ENCODE data around the gene MRGPRF. TPM values are rescaled to one million over a fixed set of nuclear protein-coding genes. Genes with fewer than 3 reads are reported as not detected.

Gene MRGPRF
- total RNA-seq, 2 experiments from 2014 or later = not detected

- peaks cover 44% of the 10 kb centered on the region for H3K4me1 ChIP-seq (ENCODE audit: insufficient read depth, low read length)
- intact Hi-C loops (cut with DNase I, micrococcal nuclease) = loop anchor here in 1 of 2 experiments (10.0 kb wide), 1 partner anchor 1153 kb away; the partner anchor contains the start of gene FADD
- POLR2A ChIA-PET = no interaction called here
- Mint-ChIP-seq H3K4me3 (peak overlapping the region; percentile 86), H3K4me1 (ENCODE audit: low read depth) (peaks cover 30% of the 10 kb centered on the region), H3K9me3 (no peaks in the 10 kb centered on the region), H3K27me3 (no peaks in the 10 kb centered on the region), H3K36me3 (ENCODE audit: low read depth) (peaks cover 7% of the 10 kb centered on the region), H3K27ac (peak overlapping the region; percentile 85)
- H3K27me3 ChIP-seq (ENCODE audit: control insufficient read depth in 1 of 2, insufficient read depth in 2 of 2, low read length in 2 of 2) = no peaks in the 10 kb centered on the region
- no peak overlapping the region for H3K27ac ChIP-seq (ENCODE audit: low read depth in 1 of 2, low read length in 2 of 2)
- no peak overlapping the region for H3K4me3 ChIP-seq (ENCODE audit: low read length)
- CTCF ChIA-PET = no interaction called here
- DNase-seq (no peak), ATAC-seq (ENCODE audit: poor library complexity) (no peak)
- no peaks in the 10 kb centered on the region for H3K9me3 ChIP-seq (ENCODE audit: control insufficient read depth in 1 of 2, insufficient read depth in 1 of 2, low read length in 2 of 2)
- peaks cover 4% of the 10 kb centered on the region for H3K36me3 ChIP-seq (ENCODE audit: insufficient read depth, low read length)
- TF ChIP-seq, protein P1, sequence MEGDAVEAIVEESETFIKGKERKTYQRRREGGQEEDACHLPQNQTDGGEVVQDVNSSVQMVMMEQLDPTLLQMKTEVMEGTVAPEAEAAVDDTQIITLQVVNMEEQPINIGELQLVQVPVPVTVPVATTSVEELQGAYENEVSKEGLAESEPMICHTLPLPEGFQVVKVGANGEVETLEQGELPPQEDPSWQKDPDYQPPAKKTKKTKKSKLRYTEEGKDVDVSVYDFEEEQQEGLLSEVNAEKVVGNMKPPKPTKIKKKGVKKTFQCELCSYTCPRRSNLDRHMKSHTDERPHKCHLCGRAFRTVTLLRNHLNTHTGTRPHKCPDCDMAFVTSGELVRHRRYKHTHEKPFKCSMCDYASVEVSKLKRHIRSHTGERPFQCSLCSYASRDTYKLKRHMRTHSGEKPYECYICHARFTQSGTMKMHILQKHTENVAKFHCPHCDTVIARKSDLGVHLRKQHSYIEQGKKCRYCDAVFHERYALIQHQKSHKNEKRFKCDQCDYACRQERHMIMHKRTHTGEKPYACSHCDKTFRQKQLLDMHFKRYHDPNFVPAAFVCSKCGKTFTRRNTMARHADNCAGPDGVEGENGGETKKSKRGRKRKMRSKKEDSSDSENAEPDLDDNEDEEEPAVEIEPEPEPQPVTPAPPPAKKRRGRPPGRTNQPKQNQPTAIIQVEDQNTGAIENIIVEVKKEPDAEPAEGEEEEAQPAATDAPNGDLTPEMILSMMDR (IDR thresholded peaks at IDR 0.05) = no peak
Observed at GRCh38 chr11:69051381-69052342, 38.6 kb upstream of the MRGPRF start.

GRCh38 chr11:69050592-69051380 is 37.7 kb upstream of the MRGPRF start:
- ChIA-PET CTCF (no interaction called here), POLR2A (no interaction called here)
- H3K9me3 ChIP-seq (ENCODE audit: control insufficient read depth in 1 of 2, insufficient read depth in 1 of 2, low read length in 2 of 2) = no peaks in the 10 kb centered on the region
- H3K4me1 Mint-ChIP-seq (ENCODE audit: low read depth) = peaks cover 30% of the 10 kb centered on the region
- H3K27me3 Mint-ChIP-seq = no peaks in the 10 kb centered on the region
- peak overlapping the region; percentile 86 for H3K4me3 Mint-ChIP-seq
- ATAC-seq (ENCODE audit: poor library complexity) (no peak), DNase-seq (no peak)
- no peaks in the 10 kb centered on the region for H3K9me3 Mint-ChIP-seq
- peak overlapping the region; percentile 85 for H3K27ac Mint-ChIP-seq
- H3K27ac ChIP-seq (ENCODE audit: low read depth in 1 of 2, low read length in 2 of 2) = no peak overlapping the region
- H3K36me3 ChIP-seq (ENCODE audit: insufficient read depth, low read length) = peaks cover 3% of the 10 kb centered on the region
- TF ChIP-seq, protein P1 (IDR thresholded peaks at IDR 0.05) = no peak
- H3K4me3 ChIP-seq (ENCODE audit: low read length) = no peak overlapping the region
- intact Hi-C loops (cut with DNase I, micrococcal nuclease) = loop anchor here in 1 of 2 experiments (10.0 kb wide), 1 partner anchor 1154 kb away; the partner anchor contains the start of gene FADD
- H3K4me1 ChIP-seq (ENCODE audit: insufficient read depth, low read length) = peaks cover 41% of the 10 kb centered on the region
- H3K36me3 Mint-ChIP-seq (ENCODE audit: low read depth) = peaks cover 7% of the 10 kb centered on the region
- H3K27me3 ChIP-seq (ENCODE audit: control insufficient read depth in 1 of 2, insufficient read depth in 2 of 2, low read length in 2 of 2) = no peaks in the 10 kb centered on the region

- Mint-ChIP-seq H3K36me3 (ENCODE audit: low read depth) (peaks cover 3% of the 10 kb centered on the region), H3K4me3 (peak overlapping the region; percentile 86), H3K27ac (peak overlapping the region; percentile 85), H3K9me3 (no peaks in the 10 kb centered on the region), H3K27me3 (no peaks in the 10 kb centered on the region), H3K4me1 (ENCODE audit: low read depth) (peaks cover 30% of the 10 kb centered on the region)
- CTCF ChIA-PET = no interaction called here
- DNase-seq = peak in 5 of 14 experiments; percentile 4 to 54 (median 45)
- H3K27ac ChIP-seq (ENCODE audit: low read depth in 1 of 2, low read length in 2 of 2) = peak overlapping the region; percentile 45 to 80
- no peaks in the 10 kb centered on the region for H3K9me3 ChIP-seq (ENCODE audit: control insufficient read depth in 1 of 2, insufficient read depth in 1 of 2, low read length in 2 of 2)
- POLR2A ChIA-PET = no interaction called here
- no peaks in the 10 kb centered on the region for H3K27me3 ChIP-seq (ENCODE audit: control insufficient read depth in 1 of 2, insufficient read depth in 2 of 2, low read length in 2 of 2)
- TF ChIP-seq, protein P1 (IDR thresholded peaks at IDR 0.05) = no peak
- H3K4me1 ChIP-seq (ENCODE audit: insufficient read depth, low read length) = peaks cover 39% of the 10 kb centered on the region
- peak overlapping the region; percentile 66 for H3K4me3 ChIP-seq (ENCODE audit: low read length)
- no peaks in the 10 kb centered on the region for H3K36me3 ChIP-seq (ENCODE audit: insufficient read depth, low read length)
- no peak for ATAC-seq (ENCODE audit: poor library complexity)
- intact Hi-C loops (cut with DNase I, micrococcal nuclease) = loop anchor here in 1 of 2 experiments (5.0 kb wide), 4 partner anchors 147 to 623 kb away; partner anchors contain the start of genes CPT1A, IGHMBP2, MRPL21 and TESMIN
Observed at GRCh38 chr11:69049490-69049867, 36.4 kb upstream of the MRGPRF start.
